ENCODE data around the gene KHDRBS2.

- TF ChIP-seq CTCF (IDR thresholded peaks at IDR 0.05): no peak
- no peak for TF ChIP-seq POLR2A (IDR thresholded peaks at IDR 0.05)
Measured at GRCh38 chr6:62272114-62272513, 13.9 kb downstream of the KHDRBS2 start.

All from Peyer's patch (tissue), 4 donors.